HepG2 (cell line): ENCODE data around the gene CLN6. TPM values are rescaled to one million over a fixed set of nuclear protein-coding genes. Genes with fewer than 3 reads are reported as not detected.

Source experiments
- ATAC-seq: fragments of 200-7000 bp; cut with Tn5 transposase; 3 replicates; pipeline ENCODE4 v1.9.1; 2020; ENCODE audit warnings: mild to moderate bottlenecking, moderate library complexity
- BruUV-seq: library from RNA; stranded (reverse); fragments of 400-500 nt; replicated peaks from 2 replicates; lab custom pipeline; 2021; lab: Mats Ljungman, UMichigan
- CTCF ChIA-PET: fragments of 300-600 bp; formaldehyde crosslinking; extraction: SDS; loops from one replicate; lab custom pipeline; 2021; ENCODE audit warnings: low total read pairs, inconsistent platforms, low intra/inter-chr PET ratio; lab: Yijun Ruan, JAX
- POLR2A ChIA-PET: fragments of 350-600 bp; sonication (Branson Sonifier 250); formaldehyde crosslinking; loops from one replicate; lab custom pipeline; 2020; ENCODE audit warnings: antibody characterized with exemption, inconsistent platforms; lab: Yijun Ruan, JAX
- DNase-seq: peaks from one replicate; pipeline ENCODE4 v3.0.0-alpha.2; 2015; ENCODE audit warnings: low spot score
- FAIRE-seq: peaks from 3 replicates; lab custom pipeline; 2011; peaks lifted over from hg19 to GRCh38; lab: Jason Lieb, UNC
- H2AFZ ChIP-seq: one replicate; pipeline ENCODE4 v1.6.1; 2011; ENCODE audit warnings: low read length, inconsistent platforms
- H3K27ac ChIP-seq: fragments of 300-600 bp; 3 replicates; pipeline ENCODE4 v1.8.0; 2011; ENCODE audit warnings: mixed run types, mild to moderate bottlenecking, mixed read lengths, low read length, inconsistent platforms; ENCODE audit not compliant: insufficient read depth; ENCODE audit errors: extremely low read length
- H3K27me3 ChIP-seq, 2 experiments: fragments of 200-600 bp in 1 of 2; 2 replicates in 1 of 2; 3 replicates in 1 of 2; pipeline versions ENCODE4 v1.6.0 to v1.8.0; 2011; ENCODE audit warnings: low read length in 2 of 2, mild to moderate bottlenecking in 2 of 2, moderate library complexity in 2 of 2, inconsistent platforms in 1 of 2; ENCODE audit not compliant: insufficient read depth in 2 of 2, control insufficient read depth in 1 of 2
- H3K36me3 ChIP-seq, 2 experiments: fragments of 200-600 bp in 1 of 2; replicated peaks in 1 of 2; 2 replicates in 1 of 2; 3 replicates in 1 of 2; pipeline versions ENCODE4 v1.5.1 to v1.8.0; 2011; ENCODE audit warnings: low read length in 2 of 2, inconsistent platforms in 1 of 2; ENCODE audit not compliant: insufficient read depth in 2 of 2, control insufficient read depth in 1 of 2
- H3K4me1 ChIP-seq: 2 replicates; pipeline ENCODE4 v1.5.1; 2012; ENCODE audit warnings: low read length, inconsistent platforms; ENCODE audit not compliant: insufficient read depth
- H3K4me2 ChIP-seq: 2 replicates; pipeline ENCODE4 v1.6.0; 2011; ENCODE audit warnings: low read depth, low read length, inconsistent platforms
- H3K4me3 ChIP-seq, 3 experiments: fragments of 200-600 bp in 1 of 3; sonication (generic), shearing (Covaris generic) in 1 of 3; replicated peaks in 1 of 3; 2 replicates each; pipeline ENCODE4 v1.5.1; 2011 to 2016; ENCODE audit warnings: low read length in 3 of 3, inconsistent platforms in 2 of 3, low read depth in 2 of 3, mild to moderate bottlenecking in 2 of 3, control low read depth in 1 of 3, mixed read lengths in 1 of 3; ENCODE audit not compliant: insufficient read depth in 1 of 3
- H3K79me2 ChIP-seq: one replicate; pipeline ENCODE4 v1.6.1; 2011; ENCODE audit warnings: low read length, inconsistent platforms; ENCODE audit not compliant: insufficient read depth
- H3K9ac ChIP-seq: 2 replicates; pipeline ENCODE4 v1.6.0; 2011; ENCODE audit warnings: mild to moderate bottlenecking, low read depth, low read length, inconsistent platforms; ENCODE audit not compliant: insufficient read depth
- H3K9me3 ChIP-seq: 2 replicates; pipeline ENCODE4 v1.5.1; 2012; ENCODE audit warnings: mild to moderate bottlenecking, low read length
- H4K20me1 ChIP-seq: 2 replicates; pipeline ENCODE4 v1.6.0; 2011; ENCODE audit warnings: inconsistent platforms, mild to moderate bottlenecking, low read length, moderate library complexity; ENCODE audit not compliant: insufficient read depth
- FOXK1 ChIP-seq: sonication (generic); formaldehyde crosslinking; IDR thresholded peaks from 2 replicates; pipeline ENCODE4 v1.4.0; 2020; ENCODE audit warnings: low read depth, missing genetic modification reagents, borderline replicate concordance
- KMT2B ChIP-seq: IDR thresholded peaks from 2 replicates; pipeline ENCODE4 v1.6.1; 2016; ENCODE audit warnings: missing genetic modification reagents, missing compliant biosample characterization
- MATR3 ChIP-seq: sonication (generic); formaldehyde crosslinking; IDR thresholded peaks from 2 replicates; pipeline ENCODE4 v1.4.0; 2020; ENCODE audit warnings: missing genetic modification reagents
- MXD3 ChIP-seq: IDR thresholded peaks from 2 replicates; pipeline ENCODE4 v1.6.1; 2016; ENCODE audit warnings: mild to moderate bottlenecking, missing biosample characterization, missing genetic modification reagents
- NR2C2 ChIP-seq: sonication (generic); formaldehyde crosslinking; IDR thresholded peaks from 2 replicates; pipeline ENCODE4 v1.4.0; 2020; ENCODE audit warnings: missing genetic modification reagents, mild to moderate bottlenecking, moderate library complexity, borderline replicate concordance
- TSC22D2 ChIP-seq: sonication (generic); formaldehyde crosslinking; IDR thresholded peaks from 2 replicates; pipeline ENCODE4 v1.5.1; 2020; ENCODE audit warnings: missing genetic modification reagents, mild to moderate bottlenecking, borderline replicate concordance
- ZNF136 ChIP-seq: sonication (generic); formaldehyde crosslinking; IDR thresholded peaks from 2 replicates; pipeline ENCODE4 v1.8.1; 2022; ENCODE audit warnings: low read depth, mild to moderate bottlenecking, moderate library complexity, missing genetic modification reagents
- ZSCAN22 ChIP-seq: sonication (generic); formaldehyde crosslinking; IDR thresholded peaks from 2 replicates; pipeline ENCODE4 v1.4.0; 2020; ENCODE audit warnings: mild to moderate bottlenecking, missing genetic modification reagents
- WGBS: methylation state at CpG from one replicate; pipeline ENCODE4 v1.1.6; 2017; ENCODE audit warnings: low lambda C conversion rate; 5-methylcytosine and 5-hydroxymethylcytosine counted together
- in situ Hi-C: cut with HindIII; loops from 2 replicates; pipeline ENCODE4 v1.10.0; 2017; ENCODE audit warnings: low pct_unique_long_range_greater_than_20kb; ENCODE audit not compliant: extremely low pct_ligation_motif_present
- intact Hi-C: fragments of 100-400 bp; cut with micrococcal nuclease; formaldehyde crosslinking; loops from one replicate; pipeline ENCODE4 v1.10.0; 2022; ENCODE audit not compliant: unreplicated experiment
- polyA plus RNA-seq, 8 experiments: library from polyadenylated mRNA; depleted of rRNA in 3 of 8; stranded (reverse) in 7 of 8; unstranded in 1 of 8; fragments of >200 nt; fragmentation: Illumina TruSeq in 4 of 8; extraction: Trizol in 4 of 8; gene quantifications; 2 replicates each; pipeline versions ENCODE4 v1.2.1 to v1.2.3, GENCODE V29; 2011 to 2016; ENCODE audit warnings: low read depth in 4 of 8, missing spikeins in 1 of 8, mixed read lengths in 1 of 8; ENCODE audit not compliant: insufficient read depth in 1 of 8
- total RNA-seq, 5 experiments: library from RNA; depleted of rRNA; stranded (reverse); fragments of >200 nt; fragmentation: Illumina TruSeq; extraction: Trizol; gene quantifications; 2 replicates each; pipeline ENCODE4 v1.2.3, GENCODE V29; 2016; ENCODE audit warnings: low read depth in 1 of 5

CLN6 gene
- total and polyA plus RNA-seq, 2 of the 13 experiments (the other 11 are each of a cell fraction or from before 2014, with no cell fraction given) = 24.9 to 27.1 TPM

GRCh38 chr15:68249058-68249713, 19.7 kb upstream of the CLN6 start:
- H3K79me2 ChIP-seq = no peaks in the 10 kb centered on the region
- no peak for ATAC-seq
- no peak overlapping the region for H3K9ac ChIP-seq
- DNase-seq = no peak
- WGBS = 1% methylated on average over 3 of the region's 3 CpGs
- H3K27ac ChIP-seq = no peak overlapping the region
- H4K20me1 ChIP-seq = no peaks in the 10 kb centered on the region
- TF ChIP-seq MATR3 (no peak), KMT2B (no peak), FOXK1 (no peak), MXD3 (CRISPR knock-in tag) (no peak)
- H3K4me1 ChIP-seq = no peaks in the 10 kb centered on the region
- H3K36me3 ChIP-seq = no peaks in the 10 kb centered on the region
- in situ Hi-C loops (no loop called here), intact Hi-C loops (no loop called here)
- CTCF ChIA-PET = no interaction called here
- no peak overlapping the region for H2AFZ ChIP-seq
- peaks cover 6% of the 10 kb centered on the region for H3K9me3 ChIP-seq
- POLR2A ChIA-PET = no interaction called here
- no peak overlapping the region for H3K4me3 ChIP-seq
- BruUV-seq = no TSS peak
- H3K4me2 ChIP-seq = no peak overlapping the region
- FAIRE-seq = no peak
- 0 out of 5 replicates have a peak, but pooled peaks cover 0 to 4% of the 10 kb centered on the region in 2 experiments for H3K27me3 ChIP-seq

GRCh38 chr15:68244235-68244634, 14.7 kb upstream of the CLN6 start:
- H3K27me3 ChIP-seq = no peaks in the 10 kb centered on the region
- no peaks in the 10 kb centered on the region for H4K20me1 ChIP-seq
- H3K36me3 ChIP-seq = no peaks in the 10 kb centered on the region
- H3K79me2 ChIP-seq = no peaks in the 10 kb centered on the region
- no peak overlapping the region for H2AFZ ChIP-seq
- H3K4me1 ChIP-seq = no peaks in the 10 kb centered on the region
- H3K4me2 ChIP-seq = no peak overlapping the region
- no peak overlapping the region for H3K9ac ChIP-seq
- BruUV-seq = no TSS peak
- FAIRE-seq (no peak), DNase-seq (no peak), ATAC-seq (no peak)
- intact Hi-C loops = no loop called here
- H3K4me3 ChIP-seq = no peak overlapping the region
- ChIA-PET POLR2A (no interaction called here), CTCF (no interaction called here)
- in situ Hi-C loops = no loop called here
- TF ChIP-seq ZNF136 (0 out of 2 replicates have a peak, but pooled peaks have one; percentile 73), ZSCAN22 (CRISPR knock-in tag) (no peak), NR2C2 (CRISPR knock-in tag) (no peak), TSC22D2 (CRISPR knock-in tag) (no peak)
- 68% methylated on average over 1 of the region's 1 CpG for WGBS
- peaks cover 8% of the 10 kb centered on the region for H3K9me3 ChIP-seq
- no peak overlapping the region for H3K27ac ChIP-seq
